Uterus (tissue), 2 donors: ENCODE measurements around the gene TUBG2.

Source experiments
- CTCF ChIP-seq, 4 experiments: fragments of 200-600 bp in 2 of 4; fragments of 450-650 bp in 2 of 4; sonication (generic) in 2 of 4; IDR thresholded peaks; one replicate each; pipeline ENCODE4 v1.5.1; 2016 to 2019; ENCODE audit warnings: antibody characterized with exemption in 4 of 4, mild to moderate bottlenecking in 2 of 4, moderate library complexity in 1 of 4
- POLR2A ChIP-seq, 2 donors: fragments of 450-650 bp; IDR thresholded peaks; one replicate each; pipeline ENCODE4 v1.6.1; 2016; ENCODE audit warnings: antibody characterized with exemption in 2 of 2, mild to moderate bottlenecking in 1 of 2, moderate library complexity in 1 of 2

DNA sequence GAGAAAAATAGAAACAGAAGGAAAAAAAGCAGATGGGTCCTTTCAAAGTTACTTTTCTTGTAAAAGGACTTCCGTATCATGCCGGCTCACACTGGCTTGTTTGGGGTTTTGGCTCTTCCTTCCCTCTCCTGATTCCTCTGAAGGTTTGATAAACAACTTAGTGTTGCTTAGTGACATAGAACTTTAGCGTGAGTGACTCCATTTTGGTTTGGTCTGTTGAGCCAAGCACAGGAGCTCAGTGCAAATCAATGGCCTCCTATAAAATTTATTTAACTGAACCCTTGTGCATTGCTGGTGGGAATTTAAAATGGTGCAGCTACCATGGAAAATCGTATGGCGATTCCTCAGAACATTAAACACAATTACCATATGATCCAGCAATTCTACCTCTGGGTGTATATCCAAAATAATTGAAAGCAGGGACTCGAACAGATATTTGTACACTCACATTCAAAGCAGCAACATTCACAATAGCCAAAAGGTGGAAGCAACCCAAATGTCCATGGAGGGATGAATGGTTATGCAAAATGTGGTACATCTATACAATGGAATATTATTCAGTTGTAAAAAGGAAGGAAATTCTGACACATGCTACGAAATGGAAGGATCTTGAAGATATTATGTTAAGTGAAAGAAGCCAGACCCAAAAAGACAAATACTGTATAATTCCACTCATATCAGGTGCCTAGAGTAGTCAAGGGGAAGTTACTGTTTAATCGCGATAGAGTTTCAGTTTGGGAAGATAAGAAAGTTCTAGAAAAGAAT, 1.1 kb upstream of the TUBG2 start:
- TF ChIP-seq POLR2A (IDR thresholded peaks at IDR 0.05) (no peak), CTCF (IDR thresholded peaks at IDR 0.05) (no peak)
